Mucosa of descending colon (tissue), 3 donors: ENCODE results near the gene MYOZ3. TPM values are rescaled to one million over a fixed set of nuclear protein-coding genes. Genes with fewer than 3 reads are reported as not detected.

Source experiments
- ATAC-seq: fragments of 200-7000 bp; cut with Tn5 transposase; one replicate; pipeline ENCODE4 v1.9.1; 2020; ENCODE audit warnings: mild to moderate bottlenecking, moderate library complexity
- DNase-seq, 3 donors: peaks; one replicate each; pipeline ENCODE4 v3.0.0-alpha.2; 2020
- H3K36me3 ChIP-seq: fragments of 200-600 bp; one replicate; pipeline ENCODE4 v1.8.0; 2021; ENCODE audit warnings: low read depth, mild to moderate bottlenecking
- H3K4me1 ChIP-seq: fragments of 200-600 bp; one replicate; pipeline ENCODE4 v1.8.0; 2021; ENCODE audit warnings: low read depth, mild to moderate bottlenecking
- H3K4me3 ChIP-seq: fragments of 200-600 bp; one replicate; pipeline ENCODE4 v1.8.0; 2021; ENCODE audit warnings: mild to moderate bottlenecking
- H3K9me3 ChIP-seq: fragments of 200-600 bp; one replicate; pipeline ENCODE4 v1.8.0; 2021; ENCODE audit warnings: mild to moderate bottlenecking
- intact Hi-C, 2 donors: fragments of 100-400 bp; cut with DNase I in 1 of 2; cut with micrococcal nuclease in 1 of 2; formaldehyde crosslinking; loops; one replicate each; pipeline versions ENCODE4 v1.11.0 to v1.11.1; 2022; cut with DNase I, micrococcal nuclease
- total RNA-seq, 3 donors: library from RNA; stranded (reverse); fragmentation: NEBNext Ultra II Directional in 2 of 3; extraction: Animal tissue kit (Norgen Biotek cat#: 25700) in 2 of 3; gene quantifications; one replicate each; pipeline versions ENCODE4 v1.2.1 to v1.2.4, GENCODE V29; 2021 to 2023
- TF ChIP-seq, protein P1 (sequence below): fragments of 200-600 bp; IDR thresholded peaks from one replicate; pipeline ENCODE4 v1.8.0; 2022; ENCODE audit warnings: antibody characterized with exemption, mild to moderate bottlenecking
- donor health status: DM: no; HTN: no; CAD: no; lungs with moderate emphysema.
- donor health status: DM: no; HTN: no; CAD: no.
- donor health status: DM: no; HTN: yes; CAD: no.

MYOZ3 gene
- total RNA-seq, 3 donors from 2014 or later, result 0.09 to 0.48 (median 0.35) TPM

DNA sequence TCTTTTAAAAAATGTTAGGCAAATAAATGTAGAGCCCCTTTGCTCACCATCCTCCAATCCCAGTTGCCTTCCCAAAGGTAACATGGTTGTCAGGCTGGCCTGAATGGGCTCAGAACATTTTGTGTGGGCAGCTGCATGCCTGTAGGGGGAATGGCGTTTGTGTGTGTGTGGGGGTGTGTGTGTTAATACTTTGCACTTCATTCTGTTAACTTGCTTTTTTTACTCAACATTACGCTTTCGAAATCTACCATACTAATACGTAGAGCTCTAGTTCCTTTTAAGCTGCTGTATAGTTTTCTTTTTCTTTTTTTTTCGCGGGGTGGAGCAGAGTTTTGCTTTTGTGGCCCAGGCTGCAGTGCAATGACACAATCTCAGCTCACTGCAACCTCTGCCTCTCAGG lies 14.0 kb downstream of the MYOZ3 start:
- Histone ChIP-seq H3K36me3 (no peaks in the 10 kb centered on the region), H3K9me3 (no peaks in the 10 kb centered on the region), H3K4me1 (peaks cover 12% of the 10 kb centered on the region), H3K4me3 (no peak overlapping the region)
- intact Hi-C loops, result no loop called here
- ATAC-seq (no peak), DNase-seq (no peak)
- TF ChIP-seq, protein P1, sequence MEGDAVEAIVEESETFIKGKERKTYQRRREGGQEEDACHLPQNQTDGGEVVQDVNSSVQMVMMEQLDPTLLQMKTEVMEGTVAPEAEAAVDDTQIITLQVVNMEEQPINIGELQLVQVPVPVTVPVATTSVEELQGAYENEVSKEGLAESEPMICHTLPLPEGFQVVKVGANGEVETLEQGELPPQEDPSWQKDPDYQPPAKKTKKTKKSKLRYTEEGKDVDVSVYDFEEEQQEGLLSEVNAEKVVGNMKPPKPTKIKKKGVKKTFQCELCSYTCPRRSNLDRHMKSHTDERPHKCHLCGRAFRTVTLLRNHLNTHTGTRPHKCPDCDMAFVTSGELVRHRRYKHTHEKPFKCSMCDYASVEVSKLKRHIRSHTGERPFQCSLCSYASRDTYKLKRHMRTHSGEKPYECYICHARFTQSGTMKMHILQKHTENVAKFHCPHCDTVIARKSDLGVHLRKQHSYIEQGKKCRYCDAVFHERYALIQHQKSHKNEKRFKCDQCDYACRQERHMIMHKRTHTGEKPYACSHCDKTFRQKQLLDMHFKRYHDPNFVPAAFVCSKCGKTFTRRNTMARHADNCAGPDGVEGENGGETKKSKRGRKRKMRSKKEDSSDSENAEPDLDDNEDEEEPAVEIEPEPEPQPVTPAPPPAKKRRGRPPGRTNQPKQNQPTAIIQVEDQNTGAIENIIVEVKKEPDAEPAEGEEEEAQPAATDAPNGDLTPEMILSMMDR, result no peak

DNA sequence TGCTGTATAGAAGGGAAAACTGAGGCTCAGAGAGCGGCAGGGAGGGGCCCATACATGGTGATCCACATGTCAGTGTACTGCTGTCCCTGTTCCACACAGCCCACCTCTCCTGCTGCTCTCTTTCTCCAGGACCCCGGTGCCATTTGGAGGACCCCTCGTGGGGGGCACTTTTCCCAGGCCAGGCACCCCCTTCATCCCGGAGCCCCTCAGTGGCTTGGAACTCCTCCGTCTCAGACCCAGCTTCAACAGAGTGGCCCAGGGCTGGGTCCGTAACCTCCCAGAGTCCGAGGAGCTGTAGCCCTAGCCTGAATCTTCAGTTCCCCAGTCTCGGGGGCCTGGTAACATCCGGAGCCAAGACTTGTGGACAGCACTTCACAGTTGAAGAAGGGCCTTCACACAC lies 15.5 kb downstream of the MYOZ3 start:
- intact Hi-C loops, result no loop called here

DNA sequence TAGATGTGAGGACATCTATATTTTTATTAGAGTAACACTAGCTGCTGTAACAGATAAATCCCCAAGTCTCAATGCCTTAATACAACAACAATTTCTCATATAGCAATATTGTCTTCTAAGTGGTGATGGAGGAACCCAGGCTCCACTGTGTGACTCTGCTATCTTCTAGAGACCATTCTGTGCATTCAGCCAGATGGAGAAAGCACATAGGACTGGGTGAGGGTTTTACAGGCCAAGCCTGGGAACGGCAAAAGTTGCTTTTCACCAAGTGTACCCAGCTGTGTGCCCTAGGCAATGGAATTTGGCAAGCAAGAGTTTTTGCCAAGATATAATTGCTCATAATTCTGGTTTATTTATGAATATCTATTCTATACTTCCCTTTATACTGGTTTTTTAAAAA lies 28.1 kb downstream of the MYOZ3 start:
- DNase-seq (no peak), ATAC-seq (no peak)
- Histone ChIP-seq H3K9me3 (no peaks in the 10 kb centered on the region), H3K36me3 (peaks cover 10% of the 10 kb centered on the region), H3K4me1 (no peaks in the 10 kb centered on the region), H3K4me3 (no peak overlapping the region)
- TF ChIP-seq, protein P1, result no peak
- intact Hi-C loops, result no loop called here

More for the DNA sequence above, 15.5 kb downstream of the MYOZ3 start:
- H3K4me1 ChIP-seq, result peaks cover 12% of the 10 kb centered on the region
- TF ChIP-seq, protein P1, result no peak
- no peak overlapping the region for H3K4me3 ChIP-seq
- no peak for DNase-seq
- ATAC-seq, result no peak
- H3K9me3 ChIP-seq, result no peaks in the 10 kb centered on the region
- H3K36me3 ChIP-seq, result no peaks in the 10 kb centered on the region

DNA sequence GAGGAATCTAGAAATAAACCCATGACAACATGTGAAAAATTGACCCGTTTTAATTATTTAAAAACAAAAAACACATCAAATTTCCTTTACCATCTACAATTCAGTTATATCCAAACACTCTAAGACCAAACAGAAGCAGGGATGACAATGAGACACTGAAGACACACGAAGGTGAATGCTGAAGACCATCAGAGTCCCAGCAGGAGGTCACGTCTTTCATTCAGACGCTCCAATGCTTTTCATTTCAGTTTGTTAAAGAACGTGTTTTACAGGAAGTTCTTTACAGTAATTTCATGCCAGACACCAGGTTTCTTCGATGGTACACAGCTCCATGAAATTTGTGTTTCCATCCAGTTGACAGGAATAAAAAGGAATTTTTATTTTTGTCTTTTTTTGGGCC lies 29.7 kb downstream of the MYOZ3 start:
- Histone ChIP-seq H3K4me1 (no peaks in the 10 kb centered on the region), H3K4me3 (no peak overlapping the region), H3K9me3 (no peaks in the 10 kb centered on the region), H3K36me3 (peaks cover 10% of the 10 kb centered on the region)
- no peak for ATAC-seq
- intact Hi-C loops, result no loop called here
- DNase-seq, result no peak
- TF ChIP-seq, protein P1, result no peak

DNA sequence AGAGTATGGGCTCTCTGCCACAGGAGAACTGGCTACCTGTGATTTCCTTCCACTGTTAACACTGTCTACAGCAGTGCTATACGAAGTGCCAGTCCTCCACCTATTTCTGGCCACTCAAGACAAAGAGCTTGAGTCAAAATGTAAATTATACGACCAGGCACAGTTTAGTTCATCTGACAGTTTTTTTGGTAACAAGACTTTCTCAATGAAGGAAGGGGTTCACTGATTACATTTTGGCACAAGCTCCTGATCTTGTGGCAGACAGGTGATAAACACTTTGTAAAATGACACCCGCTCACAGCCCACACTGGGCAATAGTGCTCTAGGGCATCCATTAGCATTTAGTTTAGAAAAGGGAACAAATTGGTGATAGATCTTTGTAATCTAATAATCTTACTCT lies 31.2 kb downstream of the MYOZ3 start:
- DNase-seq, result no peak
- Histone ChIP-seq H3K4me1 (no peaks in the 10 kb centered on the region), H3K4me3 (no peak overlapping the region), H3K9me3 (no peaks in the 10 kb centered on the region), H3K36me3 (peaks cover 10% of the 10 kb centered on the region)
- intact Hi-C loops, result no loop called here
- ATAC-seq, result no peak
- TF ChIP-seq, protein P1, result no peak

DNA sequence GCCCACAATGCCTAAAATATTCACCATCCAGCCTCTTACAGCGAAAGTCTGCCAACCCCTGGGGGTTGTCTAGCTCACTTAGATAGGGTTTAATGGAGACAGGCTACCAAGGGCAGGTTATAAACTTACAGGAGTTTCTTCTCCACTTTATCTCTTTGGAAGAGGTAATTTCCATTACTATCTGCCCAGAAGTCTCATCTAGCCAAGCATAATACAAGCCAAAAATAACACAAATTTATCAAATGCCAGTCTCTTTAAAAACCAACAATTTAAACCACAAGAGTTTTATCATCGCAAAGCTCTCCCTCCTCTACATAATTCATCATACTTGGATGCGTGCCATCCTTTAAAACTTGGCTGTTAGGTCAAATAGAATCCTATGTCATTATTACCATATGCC lies 33.6 kb downstream of the MYOZ3 start:
- H3K4me1 ChIP-seq, result peaks cover 8% of the 10 kb centered on the region
- no peaks in the 10 kb centered on the region for H3K9me3 ChIP-seq
- ATAC-seq (no peak), DNase-seq (no peak)
- TF ChIP-seq, protein P1, result no peak
- intact Hi-C loops, result no loop called here
- no peak overlapping the region for H3K4me3 ChIP-seq
- peaks cover 10% of the 10 kb centered on the region for H3K36me3 ChIP-seq
